Skeletal muscle satellite cell (primary cell): Measurements from ENCODE around the gene PSORS1C2.

Source experiments
- H3K27me3 ChIP-seq: 2 replicates; pipeline ENCODE4 v1.7.0; 2013; ENCODE audit warnings: low read length; ENCODE audit not compliant: control insufficient read depth, insufficient read depth
- H3K36me3 ChIP-seq: 2 replicates; pipeline ENCODE4 v1.7.0; 2013; ENCODE audit warnings: mild to moderate bottlenecking, control low read depth, low read length; ENCODE audit not compliant: insufficient read depth
- H3K4me1 ChIP-seq: 2 replicates; pipeline ENCODE4 v1.7.0; 2013; ENCODE audit warnings: low read length; ENCODE audit not compliant: control insufficient read depth, insufficient read depth
- H3K4me2 ChIP-seq: 2 replicates; pipeline ENCODE4 v1.7.0; 2013; ENCODE audit warnings: mild to moderate bottlenecking, low read length
- H3K4me3 ChIP-seq: 2 replicates; pipeline ENCODE4 v1.7.0; 2013; ENCODE audit warnings: low read length
- H3K9ac ChIP-seq: 2 replicates; pipeline ENCODE4 v1.7.0; 2013; ENCODE audit warnings: mild to moderate bottlenecking, low read depth, low read length, moderate library complexity
- H3K9me3 ChIP-seq: replicated peaks from 2 replicates; pipeline ENCODE4 v1.7.0; 2013; ENCODE audit warnings: mild to moderate bottlenecking, control low read depth, low read length

PSORS1C2 gene

GRCh38 chr6:31103136-31103535 is 35.7 kb downstream of the PSORS1C2 start:
- H3K9ac ChIP-seq: no peak overlapping the region
- no peaks in the 10 kb centered on the region for H3K9me3 ChIP-seq
- no peaks in the 10 kb centered on the region for H3K36me3 ChIP-seq
- H3K27me3 ChIP-seq: peaks cover 11% of the 10 kb centered on the region
- no peaks in the 10 kb centered on the region for H3K4me1 ChIP-seq
- no peak overlapping the region for H3K4me2 ChIP-seq
- no peak overlapping the region for H3K4me3 ChIP-seq

GRCh38 chr6:31098449-31098938 is 40.4 kb downstream of the PSORS1C2 start:
- H3K4me3 ChIP-seq: no peak overlapping the region
- H3K4me2 ChIP-seq: no peak overlapping the region
- no peaks in the 10 kb centered on the region for H3K27me3 ChIP-seq
- no peak overlapping the region for H3K9ac ChIP-seq
- no peaks in the 10 kb centered on the region for H3K36me3 ChIP-seq
- no peaks in the 10 kb centered on the region for H3K9me3 ChIP-seq
- peaks cover 11% of the 10 kb centered on the region for H3K4me1 ChIP-seq

DNA sequence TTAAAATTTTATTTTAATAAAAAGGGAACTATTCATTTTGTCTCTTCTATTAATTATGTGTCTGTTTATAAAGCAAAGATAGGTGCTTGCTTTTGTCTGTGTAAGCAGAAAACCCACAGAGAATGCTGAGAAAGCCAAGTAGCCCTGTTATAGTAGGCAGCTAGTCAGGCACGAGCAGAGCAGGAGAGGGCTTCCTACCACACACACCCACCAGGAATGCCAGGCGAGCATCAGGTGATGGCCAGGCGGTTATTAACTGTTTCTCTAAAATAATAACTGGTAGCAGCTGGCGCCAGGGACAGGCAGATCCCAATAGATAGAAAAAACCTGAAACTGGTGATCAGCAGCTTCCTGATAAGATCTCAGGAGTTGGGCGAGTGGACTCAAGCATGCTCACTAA is 42.2 kb downstream of the PSORS1C2 start:
- Histone ChIP-seq H3K4me3 (no peak overlapping the region), H3K9me3 (no peaks in the 10 kb centered on the region), H3K36me3 (no peaks in the 10 kb centered on the region), H3K4me1 (peaks cover 11% of the 10 kb centered on the region), H3K9ac (no peak overlapping the region), H3K4me2 (no peak overlapping the region), H3K27me3 (no peaks in the 10 kb centered on the region)

GRCh38 chr6:31096215-31096614 is 42.7 kb downstream of the PSORS1C2 start:
- Histone ChIP-seq H3K9me3 (no peaks in the 10 kb centered on the region), H3K9ac (no peak overlapping the region), H3K4me1 (peaks cover 11% of the 10 kb centered on the region)

GRCh38 chr6:31094389-31094881 is 44.4 kb downstream of the PSORS1C2 start:
- H3K9ac ChIP-seq: no peak overlapping the region
- H3K36me3 ChIP-seq: no peaks in the 10 kb centered on the region
- H3K4me3 ChIP-seq: no peak overlapping the region
- H3K27me3 ChIP-seq: no peaks in the 10 kb centered on the region
- H3K9me3 ChIP-seq: no peaks in the 10 kb centered on the region
- peaks cover 11% of the 10 kb centered on the region for H3K4me1 ChIP-seq
- H3K4me2 ChIP-seq: no peak overlapping the region

More at GRCh38 chr6:31096215-31096614, 42.7 kb downstream of the PSORS1C2 start:
- Histone ChIP-seq H3K4me3 (no peak overlapping the region), H3K36me3 (no peaks in the 10 kb centered on the region), H3K4me2 (no peak overlapping the region), H3K27me3 (no peaks in the 10 kb centered on the region)

GRCh38 chr6:31092769-31093505 is 45.9 kb downstream of the PSORS1C2 start:
- H3K4me2 ChIP-seq: no peak overlapping the region
- H3K4me3 ChIP-seq: no peak overlapping the region
- no peaks in the 10 kb centered on the region for H3K27me3 ChIP-seq
- H3K9ac ChIP-seq: no peak overlapping the region
- no peaks in the 10 kb centered on the region for H3K9me3 ChIP-seq
- no peaks in the 10 kb centered on the region for H3K36me3 ChIP-seq
- peaks cover 11% of the 10 kb centered on the region for H3K4me1 ChIP-seq

DNA sequence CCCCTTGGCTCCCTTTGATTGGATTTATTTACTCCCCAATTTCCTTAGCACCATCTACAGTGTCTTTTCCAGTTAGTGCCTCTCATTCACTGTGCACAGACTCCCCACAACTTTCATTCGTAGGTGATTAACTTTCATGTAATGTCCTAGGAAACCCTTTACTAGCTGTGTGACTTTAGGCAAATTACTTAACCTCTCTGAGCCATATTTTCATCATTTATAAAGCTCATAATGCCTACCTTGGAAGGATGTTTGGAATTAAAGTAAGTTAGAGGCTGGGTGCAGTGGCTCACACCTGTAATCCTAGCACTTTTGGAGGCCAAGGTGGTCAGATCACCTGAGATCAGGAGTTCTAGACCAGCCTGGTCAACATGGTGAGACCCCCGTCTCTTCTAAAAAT is 46.6 kb downstream of the PSORS1C2 start:
- Histone ChIP-seq H3K4me3 (no peak overlapping the region), H3K4me1 (peaks cover 12% of the 10 kb centered on the region), H3K27me3 (no peaks in the 10 kb centered on the region), H3K36me3 (no peaks in the 10 kb centered on the region), H3K4me2 (no peak overlapping the region), H3K9me3 (no peaks in the 10 kb centered on the region), H3K9ac (no peak overlapping the region)

DNA sequence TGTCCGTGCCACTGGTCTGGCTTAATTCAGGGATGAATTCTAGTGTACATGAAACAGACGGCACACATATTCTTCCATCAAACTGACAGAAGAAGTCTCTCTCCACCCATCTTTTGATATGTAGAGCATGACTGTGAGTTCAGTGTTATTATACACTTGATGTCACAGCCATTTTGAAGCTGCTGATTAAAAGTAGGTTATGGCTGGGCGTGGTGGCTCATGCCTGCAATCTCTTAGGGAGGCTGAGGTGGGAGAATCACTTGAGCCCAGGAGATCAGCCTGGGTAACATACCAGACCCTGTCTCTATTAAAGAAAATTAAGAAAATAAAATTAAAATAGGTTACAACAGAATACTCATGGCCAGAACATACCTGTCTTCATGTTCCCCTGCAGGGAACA is 47.2 kb downstream of the PSORS1C2 start:
- no peak overlapping the region for H3K4me3 ChIP-seq
- no peak overlapping the region for H3K9ac ChIP-seq
- H3K4me2 ChIP-seq: no peak overlapping the region
- H3K27me3 ChIP-seq: no peaks in the 10 kb centered on the region
- H3K4me1 ChIP-seq: peaks cover 18% of the 10 kb centered on the region
- H3K9me3 ChIP-seq: no peaks in the 10 kb centered on the region
- no peaks in the 10 kb centered on the region for H3K36me3 ChIP-seq

- Histone ChIP-seq H3K36me3 (no peaks in the 10 kb centered on the region), H3K4me1 (peaks cover 25% of the 10 kb centered on the region), H3K9me3 (no peaks in the 10 kb centered on the region), H3K9ac (no peak overlapping the region), H3K4me3 (no peak overlapping the region), H3K27me3 (no peaks in the 10 kb centered on the region), H3K4me2 (no peak overlapping the region)
Measured at GRCh38 chr6:31090973-31091364, 47.9 kb downstream of the PSORS1C2 start.

DNA sequence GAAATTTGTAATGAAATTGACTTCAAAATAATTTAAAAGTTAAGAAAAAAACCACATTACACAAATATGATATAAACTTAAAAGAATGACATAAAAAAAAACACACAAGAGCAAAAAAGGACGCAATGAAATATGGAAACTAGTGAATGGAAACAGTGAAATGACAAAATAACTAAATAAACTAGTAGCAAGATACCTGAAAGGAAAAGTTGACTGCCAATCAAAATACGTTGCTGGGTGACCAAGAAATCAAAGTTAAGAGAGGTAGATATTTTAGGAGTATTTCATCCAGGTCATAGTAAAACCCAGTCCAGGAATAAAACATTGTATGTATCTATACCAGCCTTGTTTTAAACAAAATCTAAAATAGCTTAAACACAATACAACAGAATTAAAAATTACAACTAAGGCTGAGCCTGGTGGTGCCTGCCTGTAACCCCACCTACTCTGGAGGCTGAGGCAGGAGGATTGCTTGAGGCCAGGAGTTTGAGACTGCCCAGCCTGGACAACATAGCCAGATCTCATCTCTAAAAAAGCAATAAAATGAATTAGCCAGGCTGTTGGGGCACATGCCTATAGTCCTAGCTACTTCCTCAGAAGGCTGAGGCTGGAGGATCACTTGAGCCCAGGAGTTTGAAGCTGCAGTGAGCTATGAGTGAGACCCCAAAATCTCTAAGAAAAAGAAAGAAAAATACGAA is 48.4 kb downstream of the PSORS1C2 start:
- Histone ChIP-seq H3K4me3 (no peak overlapping the region), H3K9ac (no peak overlapping the region), H3K27me3 (no peaks in the 10 kb centered on the region), H3K36me3 (no peaks in the 10 kb centered on the region), H3K4me1 (peaks cover 27% of the 10 kb centered on the region), H3K4me2 (no peak overlapping the region), H3K9me3 (no peaks in the 10 kb centered on the region)
